SU-DHL-6 (cell line): ENCODE measurements around the gene CSF1R.

ENCODE experiments used
- H2AFZ ChIP-seq: fragments of 200-600 bp; sonication (generic); 2 replicates; pipeline ENCODE4 v1.6.1; 2014; ENCODE audit warnings: low read depth, mild to moderate bottlenecking, moderate library complexity, mixed read lengths, antibody characterized with exemption, low read length; ENCODE audit not compliant: severe bottlenecking
- H3F3A ChIP-seq: fragments of 200-600 bp; shearing (Covaris generic); 2 replicates; pipeline ENCODE4 v1.6.0; 2016; ENCODE audit warnings: antibody characterized with exemption, mild to moderate bottlenecking; ENCODE audit not compliant: insufficient read depth
- H3K27ac ChIP-seq: fragments of 200-600 bp; sonication (generic); 2 replicates; pipeline ENCODE4 v1.5.1; 2016; ENCODE audit warnings: low read depth, mild to moderate bottlenecking, low read length, moderate library complexity, mixed read lengths
- H3K27me3 ChIP-seq: fragments of 200-600 bp; sonication (generic), shearing (Covaris generic); 2 replicates; pipeline ENCODE4 v1.6.0; 2014; ENCODE audit warnings: mild to moderate bottlenecking, low read length
- H3K36me3 ChIP-seq: fragments of 200-600 bp; sonication (generic); 2 replicates; pipeline ENCODE4 v1.6.1; 2014; ENCODE audit warnings: mild to moderate bottlenecking, low read length, mixed read lengths
- H3K4me2 ChIP-seq: fragments of 300-600, 200-600 bp; shearing (Covaris generic), sonication (generic); 2 replicates; pipeline ENCODE4 v1.6.0; 2014; ENCODE audit warnings: low read length, low read depth, mild to moderate bottlenecking; ENCODE audit not compliant: poor library complexity, severe bottlenecking
- H3K4me3 ChIP-seq: fragments of 200-600 bp; sonication (generic); 2 replicates; pipeline ENCODE4 v1.5.1; 2014; ENCODE audit warnings: antibody characterized with exemption, low read length, mild to moderate bottlenecking, mixed read lengths; ENCODE audit not compliant: insufficient read depth, poor library complexity, severe bottlenecking
- H3K79me2 ChIP-seq: fragments of 200-600 bp; sonication (generic); 2 replicates; pipeline ENCODE4 v1.6.1; 2014; ENCODE audit warnings: mild to moderate bottlenecking, low read length, moderate library complexity; ENCODE audit not compliant: insufficient read depth
- H3K9ac ChIP-seq: fragments of 200-600 bp; sonication (generic); 2 replicates; pipeline ENCODE4 v1.7.0; 2014; ENCODE audit warnings: mild to moderate bottlenecking, low read length
- H3K9me2 ChIP-seq: fragments of 200-600 bp; sonication (generic); replicated peaks from 2 replicates; pipeline ENCODE4 v1.6.1; 2014; ENCODE audit warnings: low read length; ENCODE audit not compliant: insufficient read depth
- H3K9me3 ChIP-seq: fragments of 200-600 bp; sonication (generic); 2 replicates; pipeline ENCODE4 v1.6.1; 2014; ENCODE audit warnings: low read length, mixed read lengths; ENCODE audit not compliant: insufficient read depth
- H4K20me1 ChIP-seq: fragments of 200-600 bp; sonication (generic); 2 replicates; pipeline ENCODE4 v1.6.1; 2014; ENCODE audit warnings: low read depth, mild to moderate bottlenecking, antibody characterized with exemption, low read length, moderate library complexity, mixed read lengths
- CTCF ChIP-seq: fragments of 200-600 bp; sonication (generic); IDR thresholded peaks from one replicate; pipeline ENCODE4 v1.5.1; 2017; ENCODE audit warnings: antibody characterized with exemption, mild to moderate bottlenecking, low read length, moderate library complexity; ENCODE audit not compliant: insufficient read depth, poor library complexity, severe bottlenecking
- EZH2phosphoT487 ChIP-seq: fragments of 200-600 bp; sonication (generic), shearing (Covaris generic); conservative IDR thresholded peaks from 2 replicates; pipeline ENCODE4 v1.6.1; 2018; ENCODE audit warnings: mild to moderate bottlenecking, antibody characterized with exemption, low read length, moderate library complexity, mixed read lengths

Gene CSF1R

GRCh38 chr5:150105928-150106615 lies 19.7 kb upstream of the CSF1R start:
- Histone ChIP-seq H4K20me1 (no peaks in the 10 kb centered on the region), H3K36me3 (no peaks in the 10 kb centered on the region), H3K4me3 (no peak overlapping the region), H3K9me2 (no peaks in the 10 kb centered on the region), H2AFZ (no peak overlapping the region), H3K79me2 (no peaks in the 10 kb centered on the region), H3K27ac (no peak overlapping the region), H3K9ac (no peak overlapping the region), H3K9me3 (no peaks in the 10 kb centered on the region), H3F3A (no peaks in the 10 kb centered on the region), H3K4me2 (no peak overlapping the region), H3K27me3 (no peaks in the 10 kb centered on the region)
- TF ChIP-seq EZH2phosphoT487 (no peak), CTCF (no peak)

DNA sequence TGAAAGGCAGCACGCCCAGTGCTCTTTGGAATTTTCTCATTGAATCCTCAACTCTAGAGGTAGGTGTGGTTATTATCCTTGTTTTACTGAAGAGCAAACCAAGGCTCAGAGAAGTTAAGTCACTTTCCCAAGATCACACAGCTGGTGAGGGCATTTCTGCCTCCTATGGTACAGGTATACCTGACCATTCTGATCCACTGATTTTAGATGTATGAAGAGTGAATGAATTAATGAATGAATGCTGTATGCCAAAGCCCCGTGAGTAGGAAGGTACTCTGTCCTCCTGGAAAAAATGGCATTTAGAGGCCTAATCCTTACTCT lies 18.2 kb upstream of the CSF1R start:
- H3K9me3 ChIP-seq, result no peaks in the 10 kb centered on the region
- H3K36me3 ChIP-seq, result no peaks in the 10 kb centered on the region
- TF ChIP-seq EZH2phosphoT487 (no peak), CTCF (no peak)
- no peaks in the 10 kb centered on the region for H3K9me2 ChIP-seq
- H3K27ac ChIP-seq, result no peak overlapping the region
- H3K4me3 ChIP-seq, result no peak overlapping the region
- H3F3A ChIP-seq, result no peaks in the 10 kb centered on the region
- H2AFZ ChIP-seq, result no peak overlapping the region
- H4K20me1 ChIP-seq, result no peaks in the 10 kb centered on the region
- H3K9ac ChIP-seq, result no peak overlapping the region
- no peaks in the 10 kb centered on the region for H3K27me3 ChIP-seq
- H3K79me2 ChIP-seq, result no peaks in the 10 kb centered on the region
- H3K4me2 ChIP-seq, result no peak overlapping the region

GRCh38 chr5:150103678-150104549 lies 17.6 kb upstream of the CSF1R start:
- Histone ChIP-seq H3K27me3 (no peaks in the 10 kb centered on the region), H3K9me3 (no peaks in the 10 kb centered on the region), H3K36me3 (no peaks in the 10 kb centered on the region), H3K27ac (no peak overlapping the region), H2AFZ (no peak overlapping the region), H3F3A (no peaks in the 10 kb centered on the region), H3K9ac (no peak overlapping the region), H4K20me1 (no peaks in the 10 kb centered on the region), H3K79me2 (no peaks in the 10 kb centered on the region), H3K4me3 (no peak overlapping the region), H3K9me2 (no peaks in the 10 kb centered on the region), H3K4me2 (no peak overlapping the region)
- TF ChIP-seq CTCF (no peak), EZH2phosphoT487 (no peak)
